ENCODE data around the gene NEU2. TPM values are rescaled to one million over a fixed set of nuclear protein-coding genes. Genes with fewer than 3 reads are reported as not detected.

Gene NEU2
- total and polyA plus RNA-seq, 2 experiments from 2014 or later: not detected

GRCh38 chr2:233036162-233036838, 3.8 kb downstream of the NEU2 start:
- WGBS (ENCODE audit: low lambda C conversion rate, missing lambda C conversion rate): 85% methylated on average over 12 of the region's 12 CpGs

DNA sequence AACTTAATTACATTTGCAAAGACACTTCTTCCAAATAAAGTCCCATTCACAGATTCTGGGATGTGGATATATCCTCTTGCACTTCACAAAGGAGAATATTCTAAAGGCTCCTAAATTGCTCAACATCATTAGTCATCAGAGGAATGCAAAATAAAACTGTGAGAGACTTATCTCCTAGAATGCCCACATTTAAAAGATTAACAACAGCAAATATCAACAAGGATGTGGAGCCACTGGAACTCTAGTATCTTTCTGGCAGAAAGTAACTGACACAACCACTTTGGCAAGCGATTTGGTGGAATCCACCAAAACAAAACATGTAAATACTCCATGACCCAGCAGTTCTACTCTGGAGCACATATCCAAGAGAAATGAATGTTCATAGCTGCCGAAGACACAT, 4.6 kb downstream of the NEU2 start:
- no peak for DNase-seq (ENCODE audit: low spot score)
- Histone ChIP-seq H3K9me3 (ENCODE audit: low read depth) (no peaks in the 10 kb centered on the region), H3K36me3 (replicated peaks; ENCODE audit: insufficient read depth, low read depth) (no peaks in the 10 kb centered on the region), H3K79me2 (no peaks in the 10 kb centered on the region), H4K20me1 (ENCODE audit: insufficient read depth, poor library complexity, severe bottlenecking) (no peaks in the 10 kb centered on the region), H2AFZ (no peak overlapping the region), H3K27ac (no peak overlapping the region), H3K4me1 (ENCODE audit: insufficient read depth) (no peaks in the 10 kb centered on the region), H3K4me2 (no peak overlapping the region), H3K9me2 (replicated peaks; ENCODE audit: insufficient read depth) (no peaks in the 10 kb centered on the region), H3K4me3 (no peak overlapping the region), H3K27me3 (no peaks in the 10 kb centered on the region)
- 92% methylated on average over 2 of the region's 2 CpGs for WGBS (ENCODE audit: low lambda C conversion rate, missing lambda C conversion rate)
- TF ChIP-seq EZH2 (IDR thresholded peaks at IDR 0.05; ENCODE audit: borderline replicate concordance) (no peak), EZH2phosphoT487 (IDR thresholded peaks at IDR 0.05; ENCODE audit: low read depth, severe bottlenecking, unreplicated experiment) (no peak)
- TF ChIP-seq, protein P1, sequence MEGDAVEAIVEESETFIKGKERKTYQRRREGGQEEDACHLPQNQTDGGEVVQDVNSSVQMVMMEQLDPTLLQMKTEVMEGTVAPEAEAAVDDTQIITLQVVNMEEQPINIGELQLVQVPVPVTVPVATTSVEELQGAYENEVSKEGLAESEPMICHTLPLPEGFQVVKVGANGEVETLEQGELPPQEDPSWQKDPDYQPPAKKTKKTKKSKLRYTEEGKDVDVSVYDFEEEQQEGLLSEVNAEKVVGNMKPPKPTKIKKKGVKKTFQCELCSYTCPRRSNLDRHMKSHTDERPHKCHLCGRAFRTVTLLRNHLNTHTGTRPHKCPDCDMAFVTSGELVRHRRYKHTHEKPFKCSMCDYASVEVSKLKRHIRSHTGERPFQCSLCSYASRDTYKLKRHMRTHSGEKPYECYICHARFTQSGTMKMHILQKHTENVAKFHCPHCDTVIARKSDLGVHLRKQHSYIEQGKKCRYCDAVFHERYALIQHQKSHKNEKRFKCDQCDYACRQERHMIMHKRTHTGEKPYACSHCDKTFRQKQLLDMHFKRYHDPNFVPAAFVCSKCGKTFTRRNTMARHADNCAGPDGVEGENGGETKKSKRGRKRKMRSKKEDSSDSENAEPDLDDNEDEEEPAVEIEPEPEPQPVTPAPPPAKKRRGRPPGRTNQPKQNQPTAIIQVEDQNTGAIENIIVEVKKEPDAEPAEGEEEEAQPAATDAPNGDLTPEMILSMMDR (IDR thresholded peaks at IDR 0.05; ENCODE audit: poor library complexity): no peak

More at GRCh38 chr2:233036162-233036838, 3.8 kb downstream of the NEU2 start:
- Histone ChIP-seq H3K4me1 (ENCODE audit: insufficient read depth) (no peaks in the 10 kb centered on the region), H3K27ac (no peak overlapping the region), H2AFZ (no peak overlapping the region), H3K4me2 (no peak overlapping the region), H3K4me3 (no peak overlapping the region), H3K9me3 (ENCODE audit: low read depth) (no peaks in the 10 kb centered on the region), H3K36me3 (replicated peaks; ENCODE audit: insufficient read depth, low read depth) (no peaks in the 10 kb centered on the region), H3K79me2 (no peaks in the 10 kb centered on the region), H3K9me2 (replicated peaks; ENCODE audit: insufficient read depth) (no peaks in the 10 kb centered on the region), H4K20me1 (ENCODE audit: insufficient read depth, poor library complexity, severe bottlenecking) (no peaks in the 10 kb centered on the region), H3K27me3 (no peaks in the 10 kb centered on the region)
- TF ChIP-seq EZH2 (IDR thresholded peaks at IDR 0.05; ENCODE audit: borderline replicate concordance) (no peak), EZH2phosphoT487 (IDR thresholded peaks at IDR 0.05; ENCODE audit: low read depth, severe bottlenecking, unreplicated experiment) (no peak)
- TF ChIP-seq, protein P1 (IDR thresholded peaks at IDR 0.05; ENCODE audit: poor library complexity): no peak
- DNase-seq (ENCODE audit: low spot score): no peak

DNA sequence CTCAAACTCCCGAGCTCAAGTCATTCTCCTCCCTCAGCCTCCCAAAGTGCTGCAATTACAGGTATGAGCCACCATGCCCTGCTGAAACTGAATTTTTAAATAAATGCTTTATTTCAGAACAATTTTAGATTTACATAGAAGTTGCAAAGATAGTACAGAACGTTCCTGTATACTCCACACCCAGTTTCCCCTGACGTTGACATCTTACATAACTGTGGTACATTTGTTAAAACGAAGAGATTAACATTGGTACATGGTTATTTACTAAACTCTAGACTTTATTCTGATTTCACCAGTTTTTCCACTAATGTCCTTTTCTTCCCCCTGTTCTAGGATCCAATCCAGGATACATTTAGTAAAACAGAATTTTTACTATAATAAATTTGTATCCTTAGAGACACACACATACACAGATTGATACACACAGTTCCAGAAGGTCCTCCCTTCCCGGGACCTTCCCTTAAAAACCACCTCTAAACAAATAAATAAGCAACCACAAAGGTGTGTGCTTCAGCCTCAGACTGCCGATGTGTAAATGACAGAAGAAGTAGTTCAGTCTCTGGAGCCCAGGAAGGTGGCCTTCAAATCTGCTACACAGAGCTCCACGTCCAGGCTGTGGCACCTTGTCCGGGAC, 6.9 kb downstream of the NEU2 start:
- Histone ChIP-seq H3K79me2 (no peaks in the 10 kb centered on the region), H3K27me3 (no peaks in the 10 kb centered on the region), H3K4me1 (ENCODE audit: insufficient read depth) (no peaks in the 10 kb centered on the region), H3K4me2 (no peak overlapping the region), H3K9me2 (replicated peaks; ENCODE audit: insufficient read depth) (no peaks in the 10 kb centered on the region), H4K20me1 (ENCODE audit: insufficient read depth, poor library complexity, severe bottlenecking) (no peaks in the 10 kb centered on the region), H3K36me3 (replicated peaks; ENCODE audit: insufficient read depth, low read depth) (no peaks in the 10 kb centered on the region), H3K27ac (no peak overlapping the region), H3K9me3 (ENCODE audit: low read depth) (no peaks in the 10 kb centered on the region), H3K4me3 (no peak overlapping the region), H2AFZ (no peak overlapping the region)
- 76% methylated on average over 8 of the region's 8 CpGs for WGBS (ENCODE audit: low lambda C conversion rate, missing lambda C conversion rate)
- DNase-seq (ENCODE audit: low spot score): no peak
- TF ChIP-seq EZH2phosphoT487 (IDR thresholded peaks at IDR 0.05; ENCODE audit: low read depth, severe bottlenecking, unreplicated experiment): no peak
- TF ChIP-seq EZH2 (IDR thresholded peaks at IDR 0.05; ENCODE audit: borderline replicate concordance): no peak
- TF ChIP-seq, protein P1 (IDR thresholded peaks at IDR 0.05; ENCODE audit: poor library complexity): no peak

Measured in hepatocyte (in vitro differentiated cells).